Left forelimb (tissue), 1 donor: Measurements from ENCODE around the gene COL17A1.
A peak's percentile ranks its signal among the peaks of the same experiment; 100 is the strongest.

Source experiments
- DNase-seq: peaks from one replicate; pipeline ENCODE4 v3.0.0-alpha.2; 2018; ENCODE audit warnings: low spot score

The COL17A1 gene

DNA sequence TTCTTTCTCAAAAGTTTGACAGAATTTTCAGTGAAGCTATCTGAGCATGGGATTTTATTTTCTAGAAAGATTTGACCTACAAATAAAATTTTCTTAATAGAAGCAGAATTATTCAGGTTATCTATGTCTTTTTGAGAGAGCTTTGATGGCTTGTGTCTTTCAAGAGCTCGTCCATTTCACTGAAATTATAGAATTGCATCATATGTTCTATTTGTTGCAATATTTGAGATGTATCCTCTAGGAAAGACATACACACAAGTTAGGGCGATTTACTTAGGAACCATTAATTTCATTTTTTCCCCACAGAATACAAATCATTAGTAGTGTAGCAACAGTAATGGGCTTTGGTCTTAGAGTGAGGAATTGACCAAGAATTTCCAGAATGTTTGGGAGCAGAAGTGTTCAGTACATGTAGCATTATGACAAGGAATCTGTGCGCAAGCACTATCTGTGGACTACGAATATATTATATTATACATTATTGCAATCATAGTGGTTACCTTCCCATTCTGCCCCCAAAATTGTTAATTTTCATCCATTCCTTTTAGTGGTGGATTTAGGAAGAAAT lies 12.8 kb upstream of the COL17A1 start:
- DNase-seq: no peak

GRCh38 chr10:104096692-104097091 lies 11.0 kb upstream of the COL17A1 start:
- no peak for DNase-seq

DNA sequence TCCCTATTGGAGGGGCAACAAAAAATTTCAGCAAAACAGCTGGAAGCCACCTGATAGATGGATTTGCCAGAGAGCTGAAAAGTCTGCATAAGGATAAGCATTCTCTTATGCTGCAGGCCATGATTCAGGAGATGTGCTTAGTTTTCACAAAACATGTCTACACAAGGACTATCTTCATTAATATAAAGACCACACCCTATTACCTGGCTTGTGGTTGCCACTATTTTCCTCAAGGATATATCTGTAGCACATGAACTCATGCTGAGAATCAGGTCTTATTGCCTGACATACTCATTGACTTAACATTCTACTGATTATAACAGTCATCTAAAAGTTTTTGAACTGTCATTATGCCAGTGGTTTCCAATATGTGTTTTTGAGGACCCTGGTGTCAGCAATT lies 7.1 kb upstream of the COL17A1 start:
- DNase-seq: no peak

- no peak for DNase-seq
These were observed 4.9 kb upstream of the COL17A1 start for GRCh38 chr10:104090611-104091010.

- no peak for DNase-seq
These were observed 3.9 kb upstream of the COL17A1 start for GRCh38 chr10:104089621-104090020.

DNA sequence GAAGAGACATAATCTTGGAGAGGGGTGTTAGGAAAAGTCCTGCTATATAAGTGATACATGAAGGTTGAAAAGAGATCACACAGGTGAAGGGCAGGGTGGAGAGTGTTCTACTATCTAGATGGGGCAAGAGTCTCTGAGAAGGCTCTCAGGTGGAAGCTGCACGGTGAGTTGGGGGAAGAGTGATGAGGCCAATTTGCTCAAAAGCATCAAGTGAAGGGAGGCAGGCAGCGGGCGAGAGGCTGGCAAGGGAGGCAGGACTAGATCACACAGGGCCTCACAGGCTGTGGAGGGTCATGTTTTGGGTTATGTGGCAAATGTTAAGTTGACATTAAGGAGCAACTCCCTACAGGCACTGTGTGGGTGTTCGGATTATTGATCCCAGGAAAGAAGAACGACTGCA lies 2.6 kb upstream of the COL17A1 start:
- no peak for DNase-seq

DNA sequence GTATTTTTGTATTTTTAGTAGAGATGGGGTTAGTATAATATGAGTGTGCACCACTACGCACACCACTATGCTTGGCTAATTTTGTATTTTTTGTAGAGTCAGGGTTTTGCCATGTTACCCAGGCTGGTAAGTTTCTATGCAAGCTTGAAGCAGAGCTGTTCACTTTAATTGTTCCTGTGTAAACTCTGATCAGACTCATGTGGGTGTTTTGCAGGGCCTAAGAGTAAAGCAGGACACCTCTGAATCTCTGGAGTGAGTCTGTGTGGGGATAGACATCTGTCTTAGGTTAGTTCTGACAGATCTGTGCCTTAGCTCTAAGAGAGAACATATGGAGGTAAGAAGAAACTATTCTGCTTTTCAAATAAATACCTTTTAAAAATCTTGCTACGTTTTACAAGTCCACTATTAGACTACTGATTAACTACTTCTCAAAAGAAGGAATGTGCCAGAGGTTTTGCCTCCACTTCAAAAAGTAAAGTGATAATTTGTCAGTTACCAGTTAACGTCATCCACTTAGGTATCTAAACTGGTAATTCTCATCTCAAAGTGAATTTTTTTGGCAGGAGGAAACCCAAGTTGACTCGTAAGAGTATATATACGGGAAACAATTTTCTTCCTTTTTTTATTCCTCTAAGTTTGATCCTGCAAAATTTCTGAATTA lies 1.1 kb downstream of the COL17A1 start:
- DNase-seq: no peak

DNA sequence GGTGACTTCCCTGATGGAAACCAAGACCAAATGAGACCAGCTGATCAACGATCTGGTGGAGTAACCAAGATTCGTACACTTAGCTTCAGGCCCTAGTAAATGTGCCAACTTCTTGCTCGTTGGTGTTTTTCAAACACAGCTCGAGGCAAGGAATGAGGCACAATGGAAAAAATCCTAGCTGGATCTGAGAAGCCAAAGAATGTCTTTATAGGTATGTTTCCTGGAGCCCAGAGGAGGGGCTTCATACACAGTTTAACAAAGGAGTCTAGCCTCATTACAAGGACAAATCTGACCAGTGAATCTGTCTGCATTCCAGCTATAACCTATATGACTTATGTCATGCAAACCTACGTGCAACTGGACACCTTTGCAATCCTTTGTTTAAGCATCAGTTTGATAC lies 3.7 kb downstream of the COL17A1 start:
- no peak for DNase-seq

- no peak for DNase-seq
These were observed 4.9 kb downstream of the COL17A1 start for GRCh38 chr10:104080762-104081161.

DNA sequence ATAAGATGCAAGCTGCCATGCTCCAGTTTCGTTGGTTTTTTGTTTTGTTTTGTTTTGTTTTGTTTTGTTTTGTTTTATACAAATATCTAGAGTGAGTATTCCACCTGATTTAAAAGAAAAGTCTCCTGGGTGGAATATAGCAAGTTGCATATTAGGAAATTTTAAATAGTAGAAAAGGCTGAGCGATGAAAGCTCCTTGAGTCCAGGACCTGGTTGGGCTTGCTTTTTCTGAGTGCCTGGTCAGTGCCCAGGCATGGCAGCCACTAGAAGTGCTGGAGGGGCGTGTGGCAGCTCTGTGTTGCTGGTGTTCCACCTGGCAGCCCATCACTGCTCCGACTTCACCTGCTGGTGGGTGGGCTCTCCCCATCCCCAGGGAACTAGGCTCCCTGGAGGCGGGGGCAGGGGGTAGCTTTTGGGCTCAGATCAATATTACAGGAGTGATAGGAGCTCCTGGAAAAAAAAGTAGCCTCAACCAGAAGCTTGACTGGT lies 8.0 kb downstream of the COL17A1 start:
- no peak for DNase-seq

- DNase-seq: no peak
These were observed 8.4 kb downstream of the COL17A1 start for GRCh38 chr10:104077247-104077646.

DNA sequence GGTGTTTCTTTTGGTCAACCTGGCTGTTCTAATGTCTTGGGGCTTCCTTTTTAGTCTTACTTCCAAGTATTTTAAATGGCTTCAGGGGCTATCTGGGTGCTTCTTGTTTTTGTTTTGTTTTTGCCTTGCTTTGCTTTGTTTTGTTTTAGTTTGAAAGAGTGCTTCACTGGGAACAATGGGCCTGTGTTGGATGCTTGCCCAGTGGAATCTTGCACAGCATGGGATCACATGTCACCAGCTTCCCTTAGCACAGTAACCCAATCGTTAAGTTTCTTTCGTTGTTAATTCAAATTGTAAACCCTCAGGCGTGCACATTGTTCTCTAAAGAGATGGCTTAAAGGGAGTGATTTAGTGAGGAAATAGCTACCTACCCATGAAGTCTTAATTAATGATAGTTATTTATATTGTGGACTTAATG lies 8.9 kb downstream of the COL17A1 start:
- no peak for DNase-seq

DNA sequence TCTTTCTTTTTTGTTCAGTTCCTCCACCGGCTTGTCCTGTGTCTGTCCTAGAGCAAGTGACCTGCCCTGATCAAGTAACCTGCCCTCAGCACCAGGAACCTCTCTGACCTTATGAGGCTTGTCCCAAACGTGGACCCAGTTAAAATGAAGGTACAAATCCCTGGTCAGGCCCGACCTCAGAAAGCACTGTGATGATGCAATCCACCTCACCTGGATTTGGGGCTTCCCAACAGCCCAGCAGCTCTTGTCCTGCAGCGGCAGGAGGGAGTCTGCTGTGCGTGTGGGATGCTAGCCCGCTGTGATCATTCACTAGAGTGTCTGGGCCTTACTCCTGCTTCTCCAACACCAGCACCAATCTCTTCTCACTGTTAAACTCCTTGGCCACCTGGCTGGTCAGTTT lies 11.2 kb downstream of the COL17A1 start:
- DNase-seq: no peak

GRCh38 chr10:104072786-104073185 lies 12.9 kb downstream of the COL17A1 start:
- DNase-seq: no peak

GRCh38 chr10:104069613-104070012 lies 16.1 kb downstream of the COL17A1 start:
- DNase-seq: no peak

DNA sequence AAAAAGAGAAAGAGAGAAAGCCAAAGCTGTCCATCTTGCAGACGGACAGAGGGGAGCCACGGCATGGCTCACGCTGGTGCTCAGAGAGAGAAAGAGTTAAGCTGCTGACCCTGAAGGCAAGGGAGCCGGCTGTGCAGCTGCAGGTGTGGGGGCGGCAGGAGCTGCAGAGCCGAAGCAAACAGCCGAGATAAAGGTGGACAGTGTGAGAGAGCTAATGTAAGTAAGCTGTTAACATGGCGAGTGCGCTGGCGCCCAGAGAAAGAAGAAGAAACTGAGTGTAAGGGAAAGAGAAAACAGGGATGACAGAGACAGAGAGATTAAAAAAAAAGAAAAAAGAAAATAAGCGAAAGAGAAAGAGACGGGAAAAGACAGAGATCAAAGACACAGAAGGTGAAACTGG lies 18.2 kb downstream of the COL17A1 start:
- peak; percentile 30 for DNase-seq

- peak; percentile 14 for DNase-seq
These were observed 18.7 kb downstream of the COL17A1 start for GRCh38 chr10:104066945-104067344.

DNA sequence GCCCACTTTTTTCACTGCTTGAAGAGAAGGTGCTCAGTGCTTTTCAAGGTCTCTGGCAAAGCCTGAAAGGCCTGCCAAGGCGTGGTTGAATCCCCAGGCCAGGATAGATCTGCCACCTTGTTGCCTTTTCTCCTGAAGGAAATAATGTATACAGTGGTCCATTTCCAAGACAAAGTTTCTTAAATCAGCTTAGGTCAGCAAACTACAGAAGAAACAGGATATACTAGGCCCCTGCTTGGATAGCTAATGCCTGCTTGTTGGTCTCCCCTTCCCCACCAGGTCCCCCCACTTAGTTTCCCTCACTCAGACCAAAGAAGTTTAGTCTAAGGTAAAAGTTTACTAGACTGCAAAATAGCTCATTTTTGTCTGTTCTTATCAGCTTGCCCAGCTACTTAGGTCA lies 19.9 kb downstream of the COL17A1 start:
- peak; percentile 28 for DNase-seq

GRCh38 chr10:104061196-104061595 lies 24.5 kb downstream of the COL17A1 start:
- peak; percentile 15 for DNase-seq

GRCh38 chr10:104059364-104059763 lies 26.3 kb downstream of the COL17A1 start:
- DNase-seq: no peak

DNA sequence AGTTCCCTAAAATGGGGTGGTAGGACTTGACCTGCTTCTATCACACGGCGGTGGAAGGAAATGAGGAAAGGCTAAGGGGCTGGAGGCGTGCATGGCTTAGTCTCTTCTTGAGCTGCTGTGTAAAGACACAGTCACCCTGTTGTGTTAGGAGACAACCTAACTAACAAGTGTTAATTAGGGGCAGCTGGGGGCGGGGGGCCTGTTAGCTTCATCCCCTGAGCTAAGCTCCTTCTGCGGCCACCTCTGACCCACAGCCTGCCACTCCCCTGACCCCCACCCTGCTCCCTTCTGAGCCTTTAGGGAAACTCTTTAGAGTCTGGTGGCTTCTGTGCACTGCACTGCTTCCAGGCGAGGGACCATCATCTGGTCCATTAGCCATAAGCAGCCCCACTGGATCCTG lies 28.0 kb downstream of the COL17A1 start:
- no peak for DNase-seq

DNA sequence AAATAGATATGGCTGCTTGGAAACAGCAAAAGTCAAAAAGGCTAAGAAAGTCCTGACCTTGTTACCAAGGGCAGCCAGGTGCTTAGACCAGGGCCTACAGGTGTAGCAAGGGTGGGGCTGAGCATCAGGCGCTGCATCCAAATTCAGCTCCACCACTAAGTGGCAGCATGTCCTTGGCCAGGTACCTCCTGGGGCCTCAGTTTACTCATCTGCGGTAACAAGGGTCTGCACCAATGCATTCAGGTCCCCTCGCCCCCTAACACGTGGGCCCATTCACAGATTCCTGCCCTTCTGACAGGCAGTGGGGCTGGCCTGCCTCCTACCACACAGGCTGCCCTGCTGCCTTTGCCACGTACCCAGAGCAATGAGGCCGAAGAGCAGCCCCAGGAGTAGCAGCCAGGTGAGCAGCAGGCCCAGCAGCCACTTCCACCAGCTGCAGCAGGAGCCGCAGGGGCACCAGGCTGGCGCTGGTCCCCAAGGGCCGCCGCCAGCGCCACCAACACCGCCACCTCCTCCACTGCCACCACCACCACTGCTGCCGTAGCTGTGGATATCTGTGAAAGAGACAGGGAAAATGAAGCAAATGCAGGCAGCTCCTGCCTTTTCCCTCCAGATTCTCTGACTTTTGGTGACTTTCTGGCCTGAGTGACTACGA lies 28.9 kb downstream of the COL17A1 start:
- DNase-seq: no peak

GRCh38 chr10:104054430-104054829 lies 31.2 kb downstream of the COL17A1 start:
- DNase-seq: no peak

GRCh38 chr10:104053201-104053600 lies 32.5 kb downstream of the COL17A1 start:
- no peak for DNase-seq
